PC-3 (cell line): Measurements from ENCODE around the gene RHOG. TPM values are rescaled to one million over a fixed set of nuclear protein-coding genes. Genes with fewer than 3 reads are reported as not detected.

Experiments used
- total RNA-seq: library from RNA; depleted of rRNA; stranded (reverse); fragments of >200 nt; gene quantifications from 2 replicates; pipeline ENCODE4 v1.2.3, GENCODE V29; 2014; rRNA removed

Gene RHOG
- total RNA-seq, 1 experiment from 2014 or later, result 31.2 TPM

Other genes starting within 250 kb of the RHOG start
- not detected in 2 replicates for gene ART5, start 199.0 kb downstream of the RHOG start, total RNA-seq
- not detected in 2 replicates for gene ART1, start 195.8 kb downstream of the RHOG start, total RNA-seq
- 0.36 and 0.40 TPM in 2 replicates for gene CHRNA10, start 169.6 kb downstream of the RHOG start, total RNA-seq
- 128 and 136 TPM in 2 replicates for gene NUP98, start 43.4 kb downstream of the RHOG start, total RNA-seq
- gene PGAP2, start 32.4 kb downstream of the RHOG start, total RNA-seq, result 21.7 and 25.9 TPM in 2 replicates
- 22.8 and 31.9 TPM in 2 replicates for gene STIM1, start 14.7 kb upstream of the RHOG start, total RNA-seq